BJ (cell line): Measurements from ENCODE around the gene GPR15. TPM values are rescaled to one million over a fixed set of nuclear protein-coding genes. Genes with fewer than 3 reads are reported as not detected.

Experiments
- CTCF ChIA-PET: fragments of 350-600 bp; formaldehyde crosslinking; extraction: SDS; loops from one replicate; lab custom pipeline; 2021; ENCODE audit warnings: antibody characterized with exemption, inconsistent platforms; lab: Yijun Ruan, JAX
- POLR2A ChIA-PET: fragments of 300-600 bp; sonication (Branson Sonifier 250); formaldehyde crosslinking; extraction: SDS; loops from one replicate; lab custom pipeline; 2021; ENCODE audit warnings: antibody characterized with exemption; lab: Charles Lee
- DNase-seq: peaks from one replicate; pipeline ENCODE4 v3.0.0-alpha.2; 2011; ENCODE audit warnings: low read depth
- H3K27me3 ChIP-seq: 2 replicates; pipeline ENCODE4 v1.6.0; 2011; ENCODE audit warnings: low read length; ENCODE audit not compliant: control insufficient read depth, insufficient read depth
- H3K36me3 ChIP-seq: 2 replicates; pipeline ENCODE4 v1.5.1; 2011; ENCODE audit warnings: low read length; ENCODE audit not compliant: control insufficient read depth, insufficient read depth
- H3K4me3 ChIP-seq: 2 replicates; pipeline ENCODE4 v1.5.1; 2011; ENCODE audit warnings: low read depth, mild to moderate bottlenecking, control low read depth, low read length
- polyA plus RNA-seq: library from polyadenylated mRNA; depleted of rRNA; stranded (reverse); fragments of >200 nt; gene quantifications from 2 replicates; pipeline ENCODE4 v1.2.3, GENCODE V29; 2011
- TF ChIP-seq, protein P1 (sequence below): IDR thresholded peaks from 2 replicates; pipeline ENCODE4 v1.5.1; 2011; ENCODE audit warnings: low read depth, mild to moderate bottlenecking, control low read depth, inconsistent platforms, low read length, moderate library complexity; ENCODE audit not compliant: insufficient read depth

Gene GPR15
- polyA plus RNA-seq, 1 experiment: not detected

- DNase-seq: no peak
- Histone ChIP-seq H3K4me3 (no peak overlapping the region), H3K27me3 (peaks cover 6% of the 10 kb centered on the region; the same call in 1 of the 2 replicates), H3K36me3 (no peaks in the 10 kb centered on the region)
- CTCF ChIA-PET: no interaction called here
- TF ChIP-seq, protein P1, sequence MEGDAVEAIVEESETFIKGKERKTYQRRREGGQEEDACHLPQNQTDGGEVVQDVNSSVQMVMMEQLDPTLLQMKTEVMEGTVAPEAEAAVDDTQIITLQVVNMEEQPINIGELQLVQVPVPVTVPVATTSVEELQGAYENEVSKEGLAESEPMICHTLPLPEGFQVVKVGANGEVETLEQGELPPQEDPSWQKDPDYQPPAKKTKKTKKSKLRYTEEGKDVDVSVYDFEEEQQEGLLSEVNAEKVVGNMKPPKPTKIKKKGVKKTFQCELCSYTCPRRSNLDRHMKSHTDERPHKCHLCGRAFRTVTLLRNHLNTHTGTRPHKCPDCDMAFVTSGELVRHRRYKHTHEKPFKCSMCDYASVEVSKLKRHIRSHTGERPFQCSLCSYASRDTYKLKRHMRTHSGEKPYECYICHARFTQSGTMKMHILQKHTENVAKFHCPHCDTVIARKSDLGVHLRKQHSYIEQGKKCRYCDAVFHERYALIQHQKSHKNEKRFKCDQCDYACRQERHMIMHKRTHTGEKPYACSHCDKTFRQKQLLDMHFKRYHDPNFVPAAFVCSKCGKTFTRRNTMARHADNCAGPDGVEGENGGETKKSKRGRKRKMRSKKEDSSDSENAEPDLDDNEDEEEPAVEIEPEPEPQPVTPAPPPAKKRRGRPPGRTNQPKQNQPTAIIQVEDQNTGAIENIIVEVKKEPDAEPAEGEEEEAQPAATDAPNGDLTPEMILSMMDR: no peak
- POLR2A ChIA-PET: interaction anchor here (0.6 kb wide), 1 partner anchor 434 kb away, joined by 4 read pairs; no protein-coding TSS in a partner anchor
These were observed 20.6 kb downstream of the GPR15 start for GRCh38 chr3:98552232-98553020.

DNA sequence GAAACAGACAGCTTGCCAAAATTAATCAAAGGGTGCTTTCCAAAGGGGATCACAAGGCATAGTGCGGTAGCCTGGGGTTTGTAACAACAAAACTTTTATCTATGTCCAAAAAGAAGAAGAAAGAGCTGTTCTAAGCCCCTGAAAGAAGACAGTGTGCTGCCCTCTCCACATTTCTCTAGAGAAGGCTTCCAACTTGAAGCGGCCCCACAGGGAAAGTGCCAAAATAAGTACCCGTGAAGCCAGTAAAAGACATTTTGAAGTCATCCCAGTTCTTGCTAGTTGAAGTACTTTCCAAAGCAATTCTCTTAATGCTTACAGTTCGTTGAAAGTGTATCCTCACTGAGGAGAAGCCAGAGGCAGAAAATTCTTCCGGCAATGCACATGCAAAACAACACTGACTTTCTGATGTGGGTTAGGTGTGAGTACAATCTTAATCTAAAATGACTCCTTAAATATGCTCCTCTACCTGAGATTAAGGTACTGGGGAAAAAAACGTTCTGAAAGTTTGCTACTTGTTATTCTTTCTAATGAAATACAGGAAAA lies 21.3 kb downstream of the GPR15 start:
- TF ChIP-seq, protein P1: no peak
- no peak for DNase-seq
- Histone ChIP-seq H3K27me3 (peaks cover 6% of the 10 kb centered on the region; the same call in 1 of the 2 replicates), H3K36me3 (no peaks in the 10 kb centered on the region), H3K4me3 (no peak overlapping the region)
- POLR2A ChIA-PET: interaction anchor here (0.6 kb wide), 1 partner anchor 433 kb away, joined by 4 read pairs; no protein-coding TSS in a partner anchor
- CTCF ChIA-PET: no interaction called here

- TF ChIP-seq, protein P1: no peak
- ChIA-PET CTCF (no interaction called here), POLR2A (no interaction called here)
- peaks cover 6% of the 10 kb centered on the region for H3K27me3 ChIP-seq
- no peaks in the 10 kb centered on the region for H3K36me3 ChIP-seq
- DNase-seq: no peak
- H3K4me3 ChIP-seq: no peak overlapping the region
These were observed 22.0 kb downstream of the GPR15 start for GRCh38 chr3:98553753-98554152.

DNA sequence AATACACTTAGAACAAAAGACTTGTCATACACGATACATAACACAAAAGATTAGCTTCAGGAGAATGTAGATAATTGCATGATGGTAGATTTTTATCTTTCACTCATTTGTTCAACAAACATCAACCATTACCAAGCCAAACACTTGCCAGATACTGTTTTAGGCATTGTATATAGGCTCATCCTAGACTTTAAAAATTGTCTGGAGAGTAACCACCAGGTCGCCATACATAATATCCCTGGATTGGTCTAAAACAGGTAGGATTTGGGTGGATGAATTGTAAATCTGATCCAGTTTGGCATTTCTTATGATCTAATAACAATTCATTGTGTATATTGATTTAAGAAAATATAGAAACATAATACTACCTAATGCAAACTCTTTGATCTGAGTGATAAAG lies 22.8 kb downstream of the GPR15 start:
- DNase-seq: no peak
- Histone ChIP-seq H3K36me3 (no peaks in the 10 kb centered on the region), H3K4me3 (no peak overlapping the region), H3K27me3 (peaks cover 6% of the 10 kb centered on the region)
- TF ChIP-seq, protein P1: no peak
- CTCF ChIA-PET: no interaction called here
- POLR2A ChIA-PET: no interaction called here

DNA sequence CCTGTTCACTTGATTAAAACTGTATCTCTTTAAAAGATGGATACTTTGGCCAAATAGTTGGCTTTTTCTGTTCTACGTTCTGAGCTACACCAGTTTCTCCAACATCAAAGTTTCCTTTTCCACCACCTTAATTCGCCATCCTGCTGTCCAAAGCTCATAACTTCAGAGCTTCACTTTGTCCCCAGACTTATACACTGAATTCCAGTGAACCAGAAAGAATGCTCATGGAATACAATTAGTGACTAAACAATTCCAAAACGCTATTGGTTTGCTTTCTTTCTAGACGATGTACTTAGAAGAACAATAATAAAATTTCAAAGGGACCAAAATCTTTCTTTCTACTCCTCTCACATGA lies 23.2 kb downstream of the GPR15 start:
- Histone ChIP-seq H3K4me3 (no peak overlapping the region), H3K27me3 (peaks cover 6% of the 10 kb centered on the region), H3K36me3 (no peaks in the 10 kb centered on the region)
- TF ChIP-seq, protein P1: no peak
- CTCF ChIA-PET: no interaction called here
- POLR2A ChIA-PET: no interaction called here
- no peak for DNase-seq
